Neuronal stem cell (in vitro differentiated cells): Measurements from ENCODE around the gene PRLHR.
"Not testable (repeated sequence)": the region's sequence is repeated elsewhere in the genome, so short reads cannot be mapped to it uniquely, and the experiment has no call there.

Experiments used
- DNase-seq: peaks from one replicate; pipeline ENCODE4 v3.0.0-alpha.2; 2013; ENCODE audit warnings: low spot score
- H2AFZ ChIP-seq: one replicate; pipeline ENCODE4 v1.6.1; 2013; ENCODE audit warnings: mild to moderate bottlenecking, low read length, inconsistent platforms
- H2AK5ac ChIP-seq: 2 replicates; pipeline ENCODE4 v1.6.1; 2013; ENCODE audit warnings: low read depth, mild to moderate bottlenecking, inconsistent platforms, low read length, moderate library complexity, mixed read lengths
- H2BK120ac ChIP-seq: 2 replicates; pipeline ENCODE4 v1.6.1; 2013; ENCODE audit warnings: low read depth, mild to moderate bottlenecking, inconsistent platforms, low read length, moderate library complexity, mixed read lengths
- H2BK12ac ChIP-seq: one replicate; pipeline ENCODE4 v1.6.1; 2013; ENCODE audit warnings: low read length, inconsistent platforms
- H2BK15ac ChIP-seq: 2 replicates; pipeline ENCODE4 v1.6.1; 2013; ENCODE audit warnings: mild to moderate bottlenecking, low read length, inconsistent platforms, mixed read lengths
- H2BK5ac ChIP-seq: one replicate; pipeline ENCODE4 v1.6.1; 2013; ENCODE audit warnings: inconsistent platforms, mild to moderate bottlenecking, low read length, moderate library complexity
- H3K14ac ChIP-seq: one replicate; pipeline ENCODE4 v1.6.1; 2013; ENCODE audit warnings: low read length, inconsistent platforms
- H3K18ac ChIP-seq: 2 replicates; pipeline ENCODE4 v1.6.1; 2013; ENCODE audit warnings: low read length, inconsistent platforms
- H3K23ac ChIP-seq: 2 replicates; pipeline ENCODE4 v1.6.1; 2013; ENCODE audit warnings: low read depth, mild to moderate bottlenecking, mixed read lengths, low read length, inconsistent platforms; ENCODE audit not compliant: poor library complexity
- H3K27ac ChIP-seq: replicated peaks from 3 replicates; pipeline ENCODE4 v1.5.1; 2013; ENCODE audit warnings: low read length, inconsistent platforms
- H3K27me3 ChIP-seq, 3 experiments: 2 replicates each; pipeline ENCODE4 v1.6.1; 2013; ENCODE audit warnings: low read length in 3 of 3, mild to moderate bottlenecking in 2 of 3, inconsistent platforms in 1 of 3, low read depth in 1 of 3, mixed read lengths in 1 of 3, moderate library complexity in 1 of 3; ENCODE audit not compliant: control insufficient read depth in 3 of 3, insufficient read depth in 3 of 3
- H3K36me3 ChIP-seq, 2 donors: replicated peaks in 1 of 2; 2 replicates each; pipeline ENCODE4 v1.6.1; 2013; ENCODE audit warnings: low read length in 2 of 2; ENCODE audit not compliant: control insufficient read depth in 2 of 2, insufficient read depth in 2 of 2
- H3K4ac ChIP-seq: 2 replicates; pipeline ENCODE4 v1.6.1; 2013; ENCODE audit warnings: inconsistent platforms, mild to moderate bottlenecking, low read length, moderate library complexity
- H3K4me1 ChIP-seq, 2 donors: 1 replicate in 1 of 2; 2 replicates in 1 of 2; pipeline ENCODE4 v1.6.1; 2013; ENCODE audit warnings: low read length in 2 of 2, low read depth in 1 of 2; ENCODE audit not compliant: control insufficient read depth in 2 of 2, insufficient read depth in 1 of 2
- H3K4me2 ChIP-seq: one replicate; pipeline ENCODE4 v1.6.1; 2013; ENCODE audit warnings: mild to moderate bottlenecking, low read length, inconsistent platforms; ENCODE audit not compliant: insufficient read depth, poor library complexity, severe bottlenecking
- H3K4me3 ChIP-seq, 2 donors: 2 replicates each; pipeline ENCODE4 v1.5.1; 2013; ENCODE audit warnings: low read length in 2 of 2, mild to moderate bottlenecking in 2 of 2, inconsistent platforms in 1 of 2, moderate library complexity in 1 of 2
- H3K79me1 ChIP-seq: one replicate; pipeline ENCODE4 v1.6.1; 2013; ENCODE audit warnings: low read depth, mild to moderate bottlenecking, inconsistent platforms, low read length, moderate library complexity
- H3K9ac ChIP-seq: one replicate; pipeline ENCODE4 v1.6.1; 2013; ENCODE audit warnings: mild to moderate bottlenecking, low read depth, low read length, inconsistent platforms; ENCODE audit not compliant: poor library complexity
- H3K9me3 ChIP-seq, 2 donors: replicated peaks in 1 of 2; 2 replicates each; pipeline versions ENCODE3 to v1.6.1; 2013; ENCODE audit warnings: low read length in 2 of 2, mild to moderate bottlenecking in 2 of 2, inconsistent platforms in 1 of 2, low read depth in 1 of 2, mixed read lengths in 1 of 2, moderate library complexity in 1 of 2; ENCODE audit not compliant: control insufficient read depth in 2 of 2, insufficient read depth in 1 of 2
- H4K8ac ChIP-seq: one replicate; pipeline ENCODE4 v1.6.1; 2013; ENCODE audit warnings: low read depth, mild to moderate bottlenecking, inconsistent platforms, low read length, moderate library complexity
- H4K91ac ChIP-seq: one replicate; pipeline ENCODE4 v1.6.1; 2013; ENCODE audit warnings: low read length, low read depth, mild to moderate bottlenecking, inconsistent platforms; ENCODE audit not compliant: poor library complexity
- WGBS, 2 donors: extraction: QIAGEN DNeasy Blood & Tissue Kit; methylation state at CpG; one replicate each; pipeline ENCODE4 v1.1.7; 2013; ENCODE audit warnings: missing lambda C conversion rate in 2 of 2, mixed read lengths in 1 of 2; ENCODE audit not compliant: insufficient read length in 2 of 2, insufficient replicate concordance in 1 of 2; ENCODE audit errors: extremely low coverage in 2 of 2; 5-methylcytosine and 5-hydroxymethylcytosine counted together

PRLHR gene

DNA sequence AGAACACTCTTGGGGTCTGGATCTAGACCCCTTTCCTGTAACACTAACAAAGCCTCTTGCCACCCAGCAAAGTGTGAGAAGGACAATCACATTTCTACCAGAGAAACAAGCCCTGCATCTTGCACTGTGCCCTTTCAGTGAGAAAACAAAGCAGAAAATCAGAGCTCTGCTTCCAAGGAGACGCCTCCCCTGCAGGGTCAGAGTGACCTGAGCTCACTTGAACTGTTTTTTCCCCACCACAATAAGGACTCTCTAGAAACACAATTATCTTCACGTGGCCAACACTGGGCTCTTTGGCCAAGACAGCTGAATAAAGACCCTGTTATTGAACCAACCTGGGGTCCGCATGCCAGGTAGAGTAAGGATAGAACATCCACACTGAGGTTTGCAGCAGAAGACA, 30.1 kb upstream of the PRLHR start:
- Histone ChIP-seq H4K8ac (no peak overlapping the region), H3K27ac (no peak overlapping the region), H3K4me2 (no peak overlapping the region), H3K36me3 (no peaks in the 10 kb centered on the region), H3K27me3 (peaks cover 0 to 6% (median 0%) of the 10 kb centered on the region in 3 experiments), H3K9me3 (no peaks in the 10 kb centered on the region), H2BK15ac (no peak overlapping the region), H3K23ac (no peak overlapping the region), H3K4ac (no peak overlapping the region), H2BK120ac (no peak overlapping the region), H3K14ac (no peak overlapping the region), H2BK5ac (no peak overlapping the region), H3K4me1 (peaks cover 2 to 7% of the 10 kb centered on the region in 2 donors), H3K9ac (no peak overlapping the region), H2BK12ac (no peak overlapping the region), H2AFZ (no peak overlapping the region), H3K4me3 (no peak overlapping the region), H3K18ac (no peak overlapping the region), H3K79me1 (no peaks in the 10 kb centered on the region), H4K91ac (no peak overlapping the region), H2AK5ac (no peak overlapping the region)
- no CpG with 5 or more reads among the region's 3 CpGs for WGBS, 2 donors
- DNase-seq, result no peak

DNA sequence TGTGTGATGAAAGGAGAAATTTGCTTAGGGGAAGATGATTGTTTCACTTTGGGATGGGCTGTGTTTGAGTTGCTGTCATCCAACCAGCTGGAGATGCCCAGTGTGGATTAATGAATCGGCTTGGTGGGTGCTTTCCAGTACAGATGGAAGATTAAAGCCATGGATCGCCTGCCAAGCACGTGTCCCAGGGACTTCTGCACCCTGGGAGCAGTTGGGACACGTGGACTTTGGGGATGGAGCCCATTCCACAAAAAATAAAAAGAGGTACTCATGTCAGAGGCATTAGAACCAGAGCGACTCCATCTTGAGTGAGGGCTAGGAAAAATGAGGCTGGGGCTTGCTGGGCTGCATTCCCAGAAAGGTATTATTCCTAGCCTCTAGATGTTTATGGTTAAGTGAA, 29.3 kb upstream of the PRLHR start:
- no peak overlapping the region for H4K91ac ChIP-seq
- no peak overlapping the region for H3K4me2 ChIP-seq
- no peak overlapping the region for H3K14ac ChIP-seq
- no peak overlapping the region for H2BK15ac ChIP-seq
- no peak overlapping the region for H3K27ac ChIP-seq
- no peak overlapping the region for H3K4ac ChIP-seq
- peaks cover 2 to 7% of the 10 kb centered on the region in 2 donors for H3K4me1 ChIP-seq
- H3K9ac ChIP-seq, result no peak overlapping the region
- H3K36me3 ChIP-seq, result no peaks in the 10 kb centered on the region
- H4K8ac ChIP-seq, result no peak overlapping the region
- H2BK12ac ChIP-seq, result no peak overlapping the region
- H3K18ac ChIP-seq, result peak overlapping the region; percentile 74
- no peak overlapping the region for H3K23ac ChIP-seq
- peaks cover 0 to 6% (median 0%) of the 10 kb centered on the region in 3 experiments for H3K27me3 ChIP-seq
- H2BK120ac ChIP-seq, result no peak overlapping the region
- H3K9me3 ChIP-seq, result no peaks in the 10 kb centered on the region
- DNase-seq, result no peak
- no peak overlapping the region for H3K4me3 ChIP-seq
- H2AFZ ChIP-seq, result no peak overlapping the region
- H2AK5ac ChIP-seq, result no peak overlapping the region
- no peaks in the 10 kb centered on the region for H3K79me1 ChIP-seq
- no CpG with 5 or more reads among the region's 5 CpGs for WGBS, 2 donors
- no peak overlapping the region for H2BK5ac ChIP-seq

DNA sequence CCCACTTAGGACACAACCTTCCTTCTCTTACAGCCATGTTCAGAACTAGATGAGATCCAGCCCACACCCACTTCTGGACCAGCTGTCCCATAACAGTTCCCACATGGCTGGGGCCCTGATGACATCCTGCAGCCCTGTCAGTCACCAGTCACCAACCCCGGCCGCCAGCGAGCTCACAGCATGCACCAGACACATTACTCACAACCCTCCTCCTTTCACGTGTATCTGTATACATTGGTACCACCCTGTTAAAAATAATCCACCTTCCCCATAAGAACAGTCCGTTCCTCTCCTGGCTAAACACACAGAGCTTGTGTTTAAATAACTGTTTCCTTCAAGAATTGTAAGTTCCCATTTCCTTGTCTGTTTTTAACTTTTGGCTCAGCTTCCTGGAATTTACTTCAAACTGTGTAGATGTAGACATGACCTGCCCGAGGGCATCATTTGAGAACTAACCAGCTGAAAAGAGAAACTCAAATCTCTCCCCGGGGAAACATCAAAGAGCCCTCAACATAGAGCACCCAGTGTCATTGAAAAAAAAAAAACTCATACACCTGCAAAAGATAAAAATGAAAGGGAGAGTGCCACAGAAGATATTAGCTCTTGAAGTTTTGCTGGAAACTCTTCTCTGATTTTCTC, 26.0 kb upstream of the PRLHR start:
- no peak overlapping the region for H3K4ac ChIP-seq
- no CpG with 5 or more reads among the region's 7 CpGs for WGBS, 2 donors
- H3K9ac ChIP-seq, result no peak overlapping the region
- H3K4me2 ChIP-seq, result no peak overlapping the region
- H2BK120ac ChIP-seq, result no peak overlapping the region
- no peak overlapping the region for H2AK5ac ChIP-seq
- no peak for DNase-seq
- H3K36me3 ChIP-seq, result no peaks in the 10 kb centered on the region
- H2AFZ ChIP-seq, result no peak overlapping the region
- no peak overlapping the region for H3K18ac ChIP-seq
- H2BK12ac ChIP-seq, result no peak overlapping the region
- peaks cover 0 to 6% (median 0%) of the 10 kb centered on the region in 3 experiments for H3K27me3 ChIP-seq
- H2BK15ac ChIP-seq, result no peak overlapping the region
- no peak overlapping the region for H4K8ac ChIP-seq
- no peak overlapping the region for H3K14ac ChIP-seq
- peaks cover 2 to 5% of the 10 kb centered on the region in 2 donors for H3K4me1 ChIP-seq
- H4K91ac ChIP-seq, result no peak overlapping the region
- H3K27ac ChIP-seq, result no peak overlapping the region
- H3K23ac ChIP-seq, result no peak overlapping the region
- H3K4me3 ChIP-seq, result no peak overlapping the region
- no peaks in the 10 kb centered on the region for H3K79me1 ChIP-seq
- no peaks in the 10 kb centered on the region for H3K9me3 ChIP-seq
- no peak overlapping the region for H2BK5ac ChIP-seq

DNA sequence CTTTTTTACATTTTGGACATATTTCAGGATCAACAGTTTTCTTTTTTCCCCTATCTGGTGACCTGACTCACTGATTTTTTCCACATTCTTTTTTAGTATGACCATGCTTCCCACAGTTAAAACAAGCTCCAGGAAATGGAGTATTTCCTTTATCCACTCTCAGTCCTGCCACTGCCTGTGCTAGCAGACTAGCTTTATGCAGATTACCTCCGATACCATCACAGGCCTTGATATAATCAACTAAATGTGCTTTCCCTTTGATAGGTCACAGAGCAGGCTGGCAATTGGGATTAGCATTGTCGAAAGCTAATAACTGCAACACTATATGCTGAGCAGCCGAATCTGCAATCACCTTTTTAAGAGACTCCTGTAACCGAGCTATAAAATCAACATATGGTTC, 18.4 kb upstream of the PRLHR start:
- H3K4me3 ChIP-seq, H3K18ac ChIP-seq, H4K8ac ChIP-seq, DNase-seq, H3K36me3 ChIP-seq, H3K9me3 ChIP-seq, H2BK12ac ChIP-seq, H3K4ac ChIP-seq, H2BK120ac ChIP-seq, H2BK15ac ChIP-seq, H2AK5ac ChIP-seq, H3K9ac ChIP-seq, H2BK5ac ChIP-seq, H3K14ac ChIP-seq, H3K23ac ChIP-seq, H3K4me1 ChIP-seq, H3K27me3 ChIP-seq, H3K79me1 ChIP-seq, H3K4me2 ChIP-seq, H2AFZ ChIP-seq, H3K27ac ChIP-seq, H4K91ac ChIP-seq: not testable (repeated sequence)
- WGBS, 2 donors, result no CpG with 5 or more reads among the region's 4 CpGs
